ENCODE measurements around the gene FGF11. TPM values are rescaled to one million over a fixed set of nuclear protein-coding genes. Genes with fewer than 3 reads are reported as not detected.

The FGF11 gene
- total RNA-seq, 4 donors from 2014 or later = 1.0 TPM; not detected in 3

GRCh38 chr17:7428557-7428956 lies 10.8 kb upstream of the FGF11 start, which contains the start of gene SPEM3:
Gene SPEM3 (plus strand): TSS chr17:7428857. CDS start chr17:7428903, 46 bp downstream.
- Histone ChIP-seq H3K4me3 (no peak within 1 kb of the TSS), H3K27ac (no peak within 1 kb of the TSS), H3K4me1 (no peaks in the 10 kb centered on the region), H3K36me3 (no peaks in the 10 kb centered on the region), H3K27me3 (no peaks in the 10 kb centered on the region), H3K9me3 (no peaks in the 10 kb centered on the region)
- no peak for DNase-seq
- no peak for TF ChIP-seq POLR2A (IDR thresholded peaks at IDR 0.05)
- TF ChIP-seq CTCF (IDR thresholded peaks at IDR 0.05) = no peak

GRCh38 chr17:7429722-7430121 lies 9.6 kb upstream of the FGF11 start:
- TF ChIP-seq POLR2A (IDR thresholded peaks at IDR 0.05) (no peak), CTCF (IDR thresholded peaks at IDR 0.05) (no peak)
- H3K4me1 ChIP-seq = no peaks in the 10 kb centered on the region

GRCh38 chr17:7431231-7431630 lies 8.1 kb upstream of the FGF11 start:
- no peaks in the 10 kb centered on the region for H3K36me3 ChIP-seq
- DNase-seq = no peak
- TF ChIP-seq POLR2A (IDR thresholded peaks at IDR 0.05) (no peak), CTCF (IDR thresholded peaks at IDR 0.05) (no peak)

More at GRCh38 chr17:7429722-7430121, 9.6 kb upstream of the FGF11 start:
- Histone ChIP-seq H3K36me3 (no peaks in the 10 kb centered on the region), H3K27ac (no peak overlapping the region), H3K27me3 (no peaks in the 10 kb centered on the region), H3K4me3 (no peak overlapping the region), H3K9me3 (no peaks in the 10 kb centered on the region)
- DNase-seq = no peak

GRCh38 chr17:7432296-7432695 lies 7.0 kb upstream of the FGF11 start:
- Histone ChIP-seq H3K4me1 (peaks cover under 1 to 17% (median 10%) of the 10 kb centered on the region in 4 donors), H3K36me3 (no peaks in the 10 kb centered on the region), H3K27ac (no peak overlapping the region), H3K4me3 (no peak overlapping the region), H3K9me3 (no peaks in the 10 kb centered on the region), H3K27me3 (no peaks in the 10 kb centered on the region)
- no peak for DNase-seq
- no peak for TF ChIP-seq POLR2A (IDR thresholded peaks at IDR 0.05)
- no peak for TF ChIP-seq CTCF (IDR thresholded peaks at IDR 0.05)

More at GRCh38 chr17:7431231-7431630, 8.1 kb upstream of the FGF11 start:
- Histone ChIP-seq H3K27ac (no peak overlapping the region), H3K27me3 (no peaks in the 10 kb centered on the region), H3K4me3 (no peak overlapping the region), H3K4me1 (peaks cover 0 to 6% (median 2%) of the 10 kb centered on the region in 4 donors), H3K9me3 (no peaks in the 10 kb centered on the region)

- Histone ChIP-seq H3K4me1 (peaks cover 8 to 47% (median 30%) of the 10 kb centered on the region in 4 donors), H3K27me3 (peaks cover 0 to 19% of the 10 kb centered on the region in 2 donors), H3K9me3 (no peaks in the 10 kb centered on the region), H3K4me3 (peak overlapping the region; percentile 49 to 76 (median 58)), H3K36me3 (no peaks in the 10 kb centered on the region), H3K27ac (peak overlapping the region; percentile 78 to 88 (median 82))
- peak; percentile 9 to 51 (median 25) for TF ChIP-seq CTCF (IDR thresholded peaks at IDR 0.05)
- no peak for TF ChIP-seq POLR2A (IDR thresholded peaks at IDR 0.05)
- DNase-seq = peak; percentile 60 to 81 (median 77)
Measured at GRCh38 chr17:7435676-7436555, 3.4 kb upstream of the FGF11 start.
